ENCODE measurements around the gene RAP2C.

GRCh38 chrX:132258509-132258908, 39.3 kb upstream of the RAP2C start:
- TF ChIP-seq POLR2A (IDR thresholded peaks at IDR 0.05): no peak
- no peak for TF ChIP-seq CTCF (IDR thresholded peaks at IDR 0.05)

All from testis (tissue), 2 donors.